COR-L47 (cell line): Measurements from ENCODE around the gene TFR2.

Experiments used
- DNase-seq: peaks from one replicate; lab custom pipeline; 2025; lab: John Stamatoyannopoulos, UW

The TFR2 gene

GRCh38 chr7:100641463-100641859 lies at the start of gene TFR2:
Gene TFR2, minus strand, starts transcription at chr7:100641552. Its CDS starts 43 bp downstream, at chr7:100641509.
- no peak for DNase-seq

- no peak for DNase-seq
Observed at GRCh38 chr7:100689230-100690135, 48.1 kb upstream of the TFR2 start.

GRCh38 chr7:100688326-100688860 lies 47.0 kb upstream of the TFR2 start:
- DNase-seq = no peak

- no peak for DNase-seq
Observed at GRCh38 chr7:100687751-100688300, 46.5 kb upstream of the TFR2 start.

GRCh38 chr7:100687261-100687660 lies 45.9 kb upstream of the TFR2 start:
- DNase-seq = no peak

GRCh38 chr7:100686822-100687211 lies 45.5 kb upstream of the TFR2 start:
- DNase-seq = no peak

GRCh38 chr7:100686201-100686821 lies 45.0 kb upstream of the TFR2 start:
- no peak for DNase-seq

GRCh38 chr7:100685631-100686145 lies 44.3 kb upstream of the TFR2 start:
- DNase-seq = no peak

- DNase-seq = no peak
Observed at GRCh38 chr7:100685049-100685605, 43.8 kb upstream of the TFR2 start.

GRCh38 chr7:100684534-100685042 lies 43.2 kb upstream of the TFR2 start:
- no peak for DNase-seq

- DNase-seq = no peak
Observed at GRCh38 chr7:100683659-100684533, 42.5 kb upstream of the TFR2 start.

GRCh38 chr7:100682991-100683658 lies 41.8 kb upstream of the TFR2 start:
- DNase-seq = no peak

- DNase-seq = no peak
Observed at GRCh38 chr7:100682228-100682741, 40.9 kb upstream of the TFR2 start.

- DNase-seq = no peak
Observed at GRCh38 chr7:100681491-100682227, 40.3 kb upstream of the TFR2 start.

GRCh38 chr7:100680576-100681271 lies 39.4 kb upstream of the TFR2 start:
- DNase-seq = no peak

- DNase-seq = no peak
Observed at GRCh38 chr7:100679927-100680575, 38.7 kb upstream of the TFR2 start.

GRCh38 chr7:100679129-100679926 lies 38.0 kb upstream of the TFR2 start:
- no peak for DNase-seq
